Measurements from ENCODE around the gene RENBP.

The RENBP gene

GRCh38 chrX:153931748-153932147 lies 12.7 kb downstream of the RENBP start:
- no peak for DNase-seq

GRCh38 chrX:153931151-153931550 lies 13.3 kb downstream of the RENBP start:
- DNase-seq, result no peak

DNA sequence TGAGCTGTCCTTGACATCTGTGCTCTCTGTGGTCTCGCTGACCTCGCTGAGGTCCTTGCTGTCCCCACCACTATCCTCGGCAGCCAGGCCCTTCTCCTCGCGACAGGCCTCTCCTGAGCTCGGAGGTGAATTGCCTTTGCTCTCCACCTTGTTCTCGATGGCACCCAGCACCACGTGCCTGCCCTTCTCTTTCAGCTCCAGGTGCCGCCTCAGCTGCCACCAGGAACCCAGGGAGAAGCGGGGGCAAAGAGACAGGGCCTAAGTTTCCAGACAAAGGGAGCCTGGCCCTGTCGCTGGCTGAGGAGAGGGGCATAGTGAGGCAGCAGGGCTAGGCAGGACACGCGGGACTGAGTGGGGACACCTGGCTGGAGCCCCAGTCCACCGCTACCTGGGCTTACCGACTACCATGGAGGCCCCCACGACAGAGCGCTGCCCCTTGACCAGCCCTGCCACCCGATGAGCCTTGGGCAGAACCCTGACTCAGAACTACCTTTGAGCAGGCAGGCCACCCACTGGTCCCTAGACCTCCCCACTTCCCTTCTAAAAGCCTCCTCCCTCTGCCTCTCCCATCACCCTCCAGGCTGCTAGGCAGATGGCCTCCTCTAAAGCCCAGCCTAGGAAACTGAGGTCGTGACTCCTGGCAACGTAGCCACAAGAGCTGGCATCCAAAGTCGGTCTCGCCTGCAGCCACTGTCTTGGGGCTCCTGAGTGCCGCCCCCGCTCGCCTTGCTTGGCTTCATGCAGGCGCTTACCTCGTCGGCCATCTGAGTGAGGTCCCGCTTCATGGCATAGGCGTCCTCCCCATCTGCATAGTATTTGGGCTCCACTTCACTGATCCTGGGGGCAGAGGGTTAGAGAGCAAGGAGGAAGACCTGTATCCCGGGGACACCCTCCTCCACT lies 14.2 kb downstream of the RENBP start:
- DNase-seq, result no peak

DNA sequence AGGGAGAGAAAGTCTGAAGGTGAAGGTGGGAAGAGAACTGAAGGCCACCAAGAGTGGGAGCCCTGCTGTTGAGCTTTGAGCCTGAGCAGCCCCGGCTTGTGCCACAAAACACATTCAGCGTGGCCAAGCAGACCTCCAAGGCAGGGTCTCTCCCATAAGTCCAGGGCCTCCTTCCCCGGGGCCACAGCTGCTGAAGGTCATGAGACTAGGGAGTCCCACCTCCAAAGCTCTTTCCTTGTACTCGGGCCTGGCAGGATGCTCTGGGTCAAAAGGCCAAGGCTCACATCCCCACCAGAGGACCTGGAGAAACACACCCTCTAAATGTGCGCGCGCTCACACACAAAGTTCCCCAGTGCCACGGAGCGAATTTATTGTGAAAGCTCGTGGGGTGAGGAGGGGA lies 14.9 kb downstream of the RENBP start:
- no peak for DNase-seq

GRCh38 chrX:153928846-153929245 lies 15.6 kb downstream of the RENBP start:
- DNase-seq, result no peak

GRCh38 chrX:153927922-153928760 lies 16.3 kb downstream of the RENBP start:
- DNase-seq, result peak; percentile 98

DNA sequence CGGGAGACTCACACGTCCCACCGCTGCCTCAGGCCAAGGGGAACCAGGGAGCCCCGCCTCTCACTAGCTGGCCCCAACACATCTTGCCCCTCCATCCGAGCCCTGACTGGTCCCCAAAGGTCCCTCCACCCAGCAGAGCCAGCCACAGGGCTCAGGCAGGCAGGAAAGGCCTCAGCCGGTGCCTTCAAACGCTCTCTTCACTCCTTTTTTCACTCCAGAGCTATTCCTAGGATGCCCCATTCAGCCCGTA lies 16.8 kb downstream of the RENBP start:
- DNase-seq, result no peak

DNA sequence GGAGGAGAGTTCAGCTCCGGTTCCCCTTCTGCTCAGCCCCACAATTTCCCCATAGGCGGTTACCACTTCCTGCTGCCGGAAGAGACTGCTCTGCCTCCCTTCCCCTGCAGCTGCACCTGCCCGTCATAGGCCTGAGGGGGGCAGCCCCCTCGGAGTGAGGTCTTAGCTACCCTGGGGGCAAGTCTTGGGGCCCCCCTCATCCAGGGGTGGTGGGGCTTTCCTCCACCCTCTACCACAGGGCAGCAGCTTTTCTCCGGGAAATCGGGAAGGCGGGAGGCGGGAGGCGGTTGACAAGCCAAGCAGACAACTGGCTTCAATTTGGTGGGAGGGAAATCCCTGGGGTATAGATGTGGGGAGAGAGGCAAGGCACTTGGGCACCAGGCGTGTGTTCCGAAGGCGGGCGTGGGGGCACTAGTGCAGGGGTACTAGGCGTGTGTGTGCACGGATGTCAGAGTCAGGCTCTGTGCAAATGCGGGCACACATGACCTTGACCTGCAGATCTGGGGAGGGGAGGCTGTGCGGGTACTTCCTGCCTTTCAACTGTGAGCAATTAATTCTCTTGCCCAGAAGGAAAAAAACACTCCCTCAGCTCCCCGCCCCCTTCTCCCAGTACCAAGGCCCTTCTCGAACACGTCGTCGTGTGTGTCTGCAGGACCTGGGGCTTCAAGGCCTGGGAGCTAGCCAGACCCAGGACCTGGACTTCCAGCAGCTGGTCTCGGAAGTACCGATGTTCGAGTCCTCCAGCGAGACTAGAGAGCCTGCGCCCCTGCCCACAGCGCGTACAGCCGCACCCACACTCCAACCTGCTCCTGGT lies 17.4 kb downstream of the RENBP start:
- DNase-seq, result peak; percentile 60

DNA sequence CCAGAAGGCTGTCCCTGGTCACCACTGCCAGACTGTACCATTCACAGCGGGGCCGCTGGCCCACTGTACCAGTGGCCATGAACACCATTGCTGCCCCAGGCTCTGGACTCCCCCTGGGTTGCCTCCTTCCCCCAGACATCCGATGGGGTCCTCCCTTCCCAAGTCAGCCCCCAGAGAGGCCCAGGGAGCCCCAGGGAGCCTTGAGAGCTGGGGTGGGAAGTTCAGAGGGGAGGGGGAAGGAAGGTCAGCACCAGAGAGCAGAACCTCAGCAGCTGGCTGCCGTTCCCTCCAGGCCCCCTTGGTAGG lies 17.9 kb downstream of the RENBP start:
- no peak for DNase-seq

DNA sequence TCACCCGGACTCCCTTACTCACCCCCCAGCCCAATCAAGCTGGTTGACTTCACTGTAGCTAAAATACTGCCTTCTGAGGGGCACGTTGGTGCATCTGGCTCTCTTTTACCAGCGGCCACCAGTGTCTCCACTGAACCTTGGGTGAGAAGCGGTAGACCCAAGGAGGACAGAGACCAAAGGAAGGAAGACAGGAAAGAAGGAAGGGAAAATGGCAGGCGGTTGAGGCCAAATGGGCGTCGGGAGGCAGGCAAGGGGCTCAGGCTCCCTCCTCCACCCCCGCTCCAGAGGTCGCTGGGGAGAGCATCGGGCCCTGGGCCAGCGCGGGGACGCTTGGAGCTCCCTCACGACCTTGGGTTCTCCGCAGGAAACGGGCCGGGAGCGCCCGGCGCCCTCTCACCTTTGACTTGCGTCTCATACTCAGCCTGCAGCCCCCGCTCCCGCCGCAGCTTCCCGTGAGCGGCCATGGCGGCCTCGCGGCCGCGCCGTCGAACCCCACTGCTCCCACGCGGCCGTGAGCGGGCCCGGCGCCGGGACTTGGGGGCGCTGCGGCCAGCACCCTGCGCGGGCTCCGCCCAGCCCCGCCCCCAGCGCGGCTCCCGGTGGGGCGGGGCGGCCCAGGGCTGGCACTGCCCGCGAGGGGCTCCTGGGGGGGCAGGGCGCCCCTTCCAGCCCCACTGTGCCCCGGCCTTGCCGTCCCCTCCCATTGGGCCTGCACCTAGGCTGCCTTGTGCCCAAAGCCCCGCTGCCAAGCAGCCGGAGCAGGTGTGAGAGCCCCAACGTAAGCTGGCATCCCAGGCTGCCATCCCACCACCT lies 18.5 kb downstream of the RENBP start, which contains the start of gene ARHGAP4:
TSS of gene ARHGAP4 (minus strand) at position 526 of the 813 bp plus-strand sequence. CDS start at position 464, 62 bp downstream.
- no peak for DNase-seq

DNA sequence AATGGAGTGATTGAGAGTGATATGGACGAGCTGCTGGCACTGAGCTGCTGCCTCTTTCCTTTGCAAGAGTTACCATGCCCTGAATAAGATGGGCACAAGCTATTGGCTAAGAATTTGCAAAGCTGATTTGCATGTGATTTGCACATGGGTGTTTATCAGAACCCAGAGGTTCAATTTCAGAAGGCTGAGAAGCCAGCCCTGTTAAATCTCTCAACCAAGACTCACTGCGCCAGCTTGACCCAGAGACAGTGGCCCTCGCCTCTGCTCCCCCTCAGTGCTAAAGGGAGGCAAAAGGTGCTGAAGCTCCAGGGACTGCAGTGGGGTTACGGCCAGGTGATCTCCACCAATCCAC lies 19.1 kb downstream of the RENBP start:
- DNase-seq, result no peak

GRCh38 chrX:153924149-153924861 lies 20.1 kb downstream of the RENBP start:
- DNase-seq, result peak; percentile 59

GRCh38 chrX:153922932-153923857 lies 21.2 kb downstream of the RENBP start:
- DNase-seq, result peak; percentile 83

DNA sequence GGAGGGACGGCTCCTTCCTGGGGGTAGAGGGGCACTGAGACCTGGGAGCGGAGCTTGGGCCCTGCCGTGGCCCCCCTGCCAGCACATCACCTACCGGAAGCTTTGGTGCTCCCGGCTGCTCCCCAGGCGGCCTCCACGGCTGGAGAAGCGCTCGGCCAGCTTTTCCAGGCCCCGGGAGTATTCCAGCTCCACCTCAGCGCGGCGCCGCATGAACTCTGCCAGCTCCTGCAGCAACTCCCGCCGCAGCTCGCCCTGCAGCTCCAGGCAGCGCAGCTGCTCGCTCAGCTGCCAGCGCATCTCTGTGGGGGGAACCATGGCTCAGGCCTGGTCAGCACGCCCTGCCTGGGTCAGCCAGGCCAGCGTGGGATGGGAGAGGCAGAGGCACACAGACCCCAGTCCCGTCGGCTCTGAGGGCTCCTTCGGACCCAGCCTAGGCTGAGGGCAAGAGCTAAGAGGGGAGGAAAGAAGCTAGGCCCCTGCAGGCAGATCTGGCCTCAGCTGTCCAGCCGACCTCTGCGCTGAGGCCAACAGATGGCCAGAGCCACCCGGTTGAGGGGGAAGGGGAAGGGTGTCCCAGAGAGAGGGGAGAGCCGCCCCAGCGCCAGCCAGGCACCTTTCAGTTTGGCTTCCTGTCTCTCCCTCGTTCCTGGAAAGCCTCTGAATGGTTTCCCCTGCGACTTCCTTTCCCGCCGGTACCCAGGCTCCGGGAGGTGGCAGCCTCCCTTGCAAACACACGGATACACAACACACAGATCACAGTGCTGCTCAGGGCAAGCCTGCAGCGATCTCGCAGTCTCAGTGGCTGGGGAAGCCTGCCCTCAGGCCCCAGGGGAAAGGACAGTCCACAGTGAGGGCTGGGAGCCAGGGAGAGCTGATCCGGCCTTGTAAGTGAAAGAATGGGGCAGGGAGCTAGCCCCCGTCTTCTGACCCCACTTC lies 22.7 kb downstream of the RENBP start:
- peak; percentile 30 for DNase-seq

DNA sequence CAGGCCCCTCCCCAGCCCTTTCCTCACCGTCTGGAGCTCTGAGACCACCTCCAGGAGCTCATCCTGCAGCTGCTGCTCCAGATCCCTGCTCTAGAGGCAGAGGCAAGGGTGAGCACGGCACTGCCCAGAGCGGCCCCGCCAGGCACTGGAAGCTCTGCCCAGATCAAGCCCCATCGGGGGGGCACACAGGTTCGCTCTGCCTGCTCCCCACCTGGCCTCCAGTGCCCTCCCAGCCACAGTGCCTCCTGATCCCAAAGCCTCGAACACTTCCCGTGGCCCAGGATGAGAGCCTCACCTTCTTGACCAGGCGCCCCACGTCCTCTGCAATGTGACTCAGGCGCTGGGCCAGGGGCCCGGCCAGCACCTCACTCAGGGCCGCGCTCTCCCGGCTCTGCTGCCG lies 23.4 kb downstream of the RENBP start:
- DNase-seq, result no peak

DNA sequence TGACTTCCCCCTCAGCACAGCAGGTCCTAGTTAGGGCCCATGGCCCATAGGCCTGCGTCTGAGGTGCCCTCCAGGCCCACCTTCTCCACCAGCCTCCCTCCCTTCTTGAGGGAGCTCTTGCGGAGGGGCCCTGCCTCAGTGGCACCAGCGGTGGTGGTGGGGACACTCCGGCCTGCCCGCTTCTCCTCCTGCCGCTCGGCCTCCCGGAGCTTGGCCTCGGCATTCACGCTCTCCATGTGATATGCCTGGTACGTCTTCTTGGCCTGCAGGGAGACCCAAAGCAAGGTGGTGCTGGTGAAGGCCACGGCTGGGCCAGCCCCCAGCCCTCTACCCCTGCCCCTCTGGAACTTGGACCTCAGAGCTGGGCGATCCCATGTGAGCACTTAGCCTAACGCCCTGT lies 23.9 kb downstream of the RENBP start:
- no peak for DNase-seq

- no peak for DNase-seq
Measured at GRCh38 chrX:153919281-153919680, 25.2 kb downstream of the RENBP start.

GRCh38 chrX:153917869-153918268 lies 26.6 kb downstream of the RENBP start:
- no peak for DNase-seq

- no peak for DNase-seq
Measured at GRCh38 chrX:153913701-153914100, 30.7 kb downstream of the RENBP start.

- no peak for DNase-seq
Measured at GRCh38 chrX:153913211-153913610, 31.2 kb downstream of the RENBP start.
